Colon (tissue), 2 donors: ENCODE measurements around the gene ISOC2.

Experiments
- FAIRE-seq: peaks from 2 replicates; lab custom pipeline; 2012; peaks lifted over from hg19 to GRCh38; lab: Jason Lieb, UNC
- donor health status: control.
- donor health status: control.

ISOC2 gene

GRCh38 chr19:55489711-55490477 lies 28.5 kb upstream of the ISOC2 start:
- FAIRE-seq = no peak

GRCh38 chr19:55488986-55489710 lies 27.7 kb upstream of the ISOC2 start:
- FAIRE-seq = no peak

GRCh38 chr19:55487924-55488687 lies 26.7 kb upstream of the ISOC2 start, which contains the start of gene SSC5D:
SSC5D (plus strand) TSS chr19:55488436; CDS start chr19:55488590, 154 bp downstream.
- no peak for FAIRE-seq

GRCh38 chr19:55486971-55487923 lies 25.8 kb upstream of the ISOC2 start:
- FAIRE-seq = no peak

- no peak for FAIRE-seq
Observed at GRCh38 chr19:55486043-55486970, 24.9 kb upstream of the ISOC2 start.

DNA sequence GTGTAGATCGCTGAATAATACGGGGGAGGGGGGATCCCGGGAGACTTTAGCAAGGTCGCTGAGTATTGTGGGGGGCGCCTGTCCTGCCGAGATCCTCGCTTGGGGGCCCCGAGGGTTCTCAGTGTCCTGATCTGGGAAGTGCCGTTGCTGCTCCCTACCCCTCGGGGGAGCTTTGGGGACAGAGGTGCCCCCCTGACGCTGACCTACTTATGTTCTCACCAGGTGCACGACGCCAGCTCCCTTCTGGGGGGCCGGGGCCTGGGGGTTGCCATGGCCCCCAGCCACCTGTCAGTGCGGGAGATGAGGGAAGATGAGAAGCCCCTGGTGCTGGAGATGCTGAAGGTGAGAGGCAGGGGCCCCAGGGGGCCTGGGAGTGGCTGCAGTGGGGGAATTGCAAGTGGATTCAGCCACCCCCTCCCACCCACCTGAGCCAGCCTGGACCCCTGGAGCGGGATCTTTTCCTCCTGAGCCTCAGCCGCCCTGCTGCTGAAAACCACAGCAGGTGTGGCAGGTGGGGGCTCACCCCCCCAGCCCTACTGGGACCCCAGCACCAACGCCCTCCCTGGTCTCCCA lies 24.1 kb upstream of the ISOC2 start:
- no peak for FAIRE-seq

DNA sequence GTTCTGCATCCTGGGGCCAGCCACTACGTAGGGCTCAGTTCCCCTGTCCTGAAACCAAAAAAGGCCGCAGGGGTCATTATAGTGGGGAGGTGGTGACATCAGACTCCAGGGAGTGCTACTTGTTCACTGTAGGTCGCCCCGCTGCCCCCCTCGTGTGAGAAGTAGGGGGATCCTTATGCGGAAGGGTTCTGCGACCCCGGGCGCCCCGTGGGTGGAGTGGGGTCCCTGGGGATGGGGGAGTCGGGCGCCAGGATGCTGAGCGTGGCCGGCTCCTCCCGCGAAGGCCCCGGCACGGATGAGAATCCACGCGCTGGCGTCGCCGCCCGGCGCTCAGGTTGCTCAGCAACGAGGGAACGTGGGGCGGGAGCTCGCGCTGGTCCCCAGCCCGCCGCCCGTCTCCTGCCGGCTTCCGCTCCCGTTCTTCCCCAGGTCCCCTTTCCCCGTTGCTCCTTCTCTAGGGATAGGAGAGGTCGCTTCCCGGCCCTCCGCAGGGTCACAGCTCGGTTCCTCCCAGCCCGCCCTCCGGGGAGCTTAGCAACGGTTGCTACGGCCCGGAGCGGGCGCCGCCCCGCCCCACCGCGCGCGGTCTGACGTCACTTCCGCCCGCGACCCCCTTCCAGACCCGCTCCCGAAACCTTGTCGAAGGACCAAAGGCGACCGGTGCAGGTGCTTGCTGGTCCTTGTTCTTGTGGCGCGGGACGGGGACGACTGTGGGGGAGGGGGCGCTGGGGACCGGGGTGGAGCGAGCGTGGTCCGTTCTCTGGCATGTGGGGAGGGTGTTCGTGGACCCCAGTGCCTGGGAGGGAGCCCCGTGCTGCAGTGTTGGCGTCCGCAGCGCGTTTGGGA lies 23.4 kb upstream of the ISOC2 start, which contains the start of gene NAT14:
Gene NAT14, plus strand, starts transcription at position 596 of the 846 bp plus-strand sequence. CDS start 521 bp downstream, outside the sequence.
- FAIRE-seq = no peak

DNA sequence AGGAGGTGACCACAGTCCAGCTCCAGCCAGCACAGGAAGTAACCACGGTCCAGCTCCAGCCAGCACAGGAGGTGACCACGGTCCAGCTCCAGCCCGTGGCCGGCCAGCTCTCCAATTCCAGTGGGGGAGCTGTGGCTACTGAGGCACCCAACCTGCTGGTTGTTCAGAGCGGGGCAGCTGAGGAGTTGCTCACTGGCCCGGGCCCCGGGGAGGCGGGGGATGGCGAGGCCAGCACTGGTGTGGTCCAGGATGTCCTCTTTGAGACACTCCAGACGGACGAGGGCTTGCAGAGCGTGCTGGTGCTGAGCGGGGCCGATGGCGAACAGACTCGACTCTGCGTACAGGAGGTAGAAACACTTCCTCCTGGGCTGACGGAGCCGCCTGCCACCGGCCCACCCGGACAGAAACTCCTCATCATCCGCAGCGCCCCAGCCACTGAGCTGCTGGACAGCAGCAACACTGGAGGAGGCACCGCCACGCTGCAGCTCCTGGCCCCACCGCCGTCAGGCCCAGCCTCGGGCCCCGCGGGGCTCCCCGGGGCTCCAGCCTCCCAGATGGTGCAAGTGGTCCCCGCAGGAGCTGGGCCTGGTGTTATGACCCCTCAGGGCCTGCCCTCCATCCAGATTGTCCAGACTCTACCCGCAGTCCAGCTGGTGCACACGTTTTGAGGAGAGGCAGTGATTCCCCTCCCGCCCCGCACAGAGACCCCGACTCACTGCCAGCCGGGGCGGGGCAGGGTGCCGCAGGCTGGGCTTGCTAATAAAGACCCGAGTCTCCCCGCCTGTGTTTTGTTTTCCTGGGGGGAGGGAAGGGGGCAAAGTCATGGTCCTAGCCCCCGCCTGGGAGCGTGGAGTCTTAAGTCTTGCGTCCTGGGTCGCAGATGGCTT lies 22.5 kb upstream of the ISOC2 start:
- FAIRE-seq = no peak

DNA sequence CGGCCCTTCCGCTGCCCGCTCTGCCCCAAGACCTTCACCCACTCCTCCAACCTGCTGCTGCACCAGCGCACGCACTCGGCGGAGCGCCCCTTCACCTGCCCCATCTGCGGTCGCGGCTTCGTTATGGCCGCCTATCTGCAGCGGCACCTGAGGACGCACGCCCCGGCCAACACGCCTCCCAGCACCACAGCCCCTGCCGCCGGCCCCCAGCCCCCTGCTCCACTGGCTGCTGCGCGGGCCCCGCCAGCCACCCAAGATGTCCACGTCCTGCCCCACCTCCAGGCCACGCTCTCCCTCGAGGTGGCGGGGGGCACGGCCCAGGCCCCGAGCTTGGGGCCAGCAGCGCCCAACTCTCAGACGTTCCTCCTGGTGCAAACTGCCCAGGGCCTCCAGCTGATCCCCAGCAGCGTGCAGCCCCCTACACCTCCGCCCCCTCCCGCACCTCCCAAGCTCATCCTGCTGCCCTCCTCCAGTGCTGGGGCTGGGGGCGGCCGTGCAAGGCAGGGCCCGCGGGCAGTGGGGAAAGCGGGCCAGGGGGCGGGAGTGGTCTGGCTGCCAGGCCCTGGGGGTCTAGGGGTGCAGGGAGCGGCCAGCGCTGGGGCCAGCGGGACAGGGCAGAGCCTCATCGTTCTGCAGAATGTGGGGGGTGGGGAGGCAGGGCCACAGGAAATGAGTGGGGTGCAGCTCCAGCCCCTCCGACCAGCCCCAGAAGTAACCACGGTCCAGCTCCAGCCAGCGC lies 21.7 kb upstream of the ISOC2 start:
- FAIRE-seq = no peak

- FAIRE-seq = no peak
Observed at GRCh38 chr19:55482156-55482961, 20.9 kb upstream of the ISOC2 start.

DNA sequence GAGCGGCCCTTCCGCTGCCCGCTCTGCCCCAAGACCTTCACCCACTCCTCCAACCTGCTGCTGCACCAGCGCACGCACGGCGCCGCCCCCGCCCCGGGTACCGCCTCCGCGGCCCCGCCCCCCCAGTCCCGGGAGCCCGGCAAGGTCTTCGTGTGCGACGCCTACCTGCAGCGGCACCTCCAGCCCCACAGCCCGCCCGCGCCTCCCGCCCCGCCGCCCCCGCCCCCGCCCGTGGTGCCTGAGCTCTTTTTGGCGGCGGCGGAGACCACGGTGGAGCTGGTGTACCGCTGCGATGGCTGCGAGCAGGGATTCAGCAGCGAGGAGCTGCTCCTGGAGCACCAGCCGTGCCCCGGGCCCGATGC lies 20.3 kb upstream of the ISOC2 start:
- FAIRE-seq = no peak

DNA sequence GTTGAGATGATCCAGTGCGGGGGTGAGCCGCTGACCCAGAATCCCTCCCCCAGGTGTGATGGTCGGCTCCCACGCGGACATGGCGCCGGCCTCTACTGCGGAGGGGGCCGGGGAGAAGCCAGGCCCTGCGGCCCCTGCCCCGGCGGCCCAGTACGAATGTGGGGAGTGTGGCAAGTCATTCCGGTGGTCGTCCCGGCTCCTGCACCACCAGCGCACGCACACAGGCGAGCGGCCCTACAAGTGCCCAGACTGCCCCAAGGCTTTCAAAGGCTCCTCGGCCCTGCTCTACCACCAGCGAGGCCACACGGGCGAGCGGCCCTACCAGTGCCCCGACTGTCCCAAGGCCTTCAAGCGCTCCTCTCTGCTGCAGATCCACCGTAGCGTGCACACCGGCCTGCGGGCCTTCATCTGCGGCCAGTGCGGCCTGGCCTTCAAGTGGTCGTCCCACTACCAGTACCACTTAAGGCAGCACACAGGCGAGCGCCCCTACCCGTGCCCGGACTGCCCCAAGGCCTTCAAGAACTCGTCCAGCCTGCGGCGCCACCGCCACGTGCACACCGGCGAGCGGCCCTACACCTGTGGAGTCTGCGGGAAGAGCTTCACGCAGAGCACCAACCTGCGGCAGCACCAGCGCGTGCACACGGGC lies 19.8 kb upstream of the ISOC2 start:
- no peak for FAIRE-seq

DNA sequence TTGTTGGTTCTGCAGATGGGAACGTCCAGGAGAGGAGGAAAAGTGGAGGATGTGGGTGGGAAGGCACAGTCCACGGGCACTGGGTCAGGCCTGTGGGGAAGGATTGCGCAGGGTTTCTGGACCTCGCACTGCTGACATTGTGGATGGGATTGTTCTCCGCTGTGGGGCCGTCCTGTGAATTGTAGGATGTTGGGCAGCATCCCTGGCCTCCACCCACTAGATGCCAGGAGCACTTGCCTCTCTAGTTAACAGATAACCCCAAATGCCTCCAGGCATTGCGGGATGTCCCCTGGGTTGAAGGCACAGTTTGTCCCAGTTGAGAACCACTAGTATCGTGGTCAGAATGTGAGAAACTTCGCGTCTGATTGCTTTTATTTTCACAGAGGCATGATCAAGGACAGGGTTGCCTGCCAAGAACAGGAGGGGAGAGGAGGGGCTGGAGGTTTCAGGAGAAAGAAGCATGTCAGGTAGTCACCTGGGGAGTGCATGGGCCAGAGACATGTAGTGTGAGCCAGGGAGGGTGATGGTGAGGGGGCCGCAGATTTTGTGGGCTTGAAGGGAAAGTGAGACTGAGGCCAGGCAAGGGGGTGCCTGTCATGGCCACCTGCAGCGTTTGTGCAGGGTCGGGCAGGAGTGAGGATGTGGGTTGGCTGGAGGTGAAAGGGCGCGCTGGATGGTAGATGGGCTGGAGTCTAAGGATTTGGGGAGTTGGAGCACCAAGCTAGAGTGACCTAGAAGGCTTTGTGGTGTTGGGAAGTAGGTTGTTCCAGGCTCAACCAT lies 18.2 kb upstream of the ISOC2 start:
- no peak for FAIRE-seq

GRCh38 chr19:55479045-55479444 lies 17.6 kb upstream of the ISOC2 start:
- no peak for FAIRE-seq

- no peak for FAIRE-seq
Observed at GRCh38 chr19:55478364-55478763, 16.9 kb upstream of the ISOC2 start.
